NOMO-1 treated with DMSO at 0.1 percent for 48 hours (cell line): ENCODE results near the gene PTTG1IP2.

Experiments used
- DNase-seq: peaks from one replicate; lab custom pipeline; 2025; ENCODE audit not compliant: unreplicated experiment; lab: John Stamatoyannopoulos, UW

PTTG1IP2 gene

DNA sequence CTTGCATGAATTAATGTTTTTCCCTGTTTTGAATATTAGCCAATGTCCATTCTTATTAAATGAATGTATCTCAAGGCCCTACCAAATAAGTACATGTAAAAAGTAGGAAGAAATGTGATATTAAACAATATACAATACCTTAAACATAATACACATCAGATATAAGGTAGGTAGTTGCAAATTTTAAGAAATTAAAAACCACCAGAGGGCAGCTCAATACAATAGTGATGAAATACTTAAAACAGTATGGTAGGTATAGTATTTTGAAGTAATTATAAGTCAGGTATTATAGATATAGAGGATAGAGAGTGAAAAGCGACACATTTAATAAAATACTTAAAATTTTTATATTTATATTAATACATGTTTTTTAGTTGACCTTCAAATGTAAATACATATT is 83.1 kb downstream of the PTTG1IP2 start:
- peak; percentile 39 for DNase-seq

DNA sequence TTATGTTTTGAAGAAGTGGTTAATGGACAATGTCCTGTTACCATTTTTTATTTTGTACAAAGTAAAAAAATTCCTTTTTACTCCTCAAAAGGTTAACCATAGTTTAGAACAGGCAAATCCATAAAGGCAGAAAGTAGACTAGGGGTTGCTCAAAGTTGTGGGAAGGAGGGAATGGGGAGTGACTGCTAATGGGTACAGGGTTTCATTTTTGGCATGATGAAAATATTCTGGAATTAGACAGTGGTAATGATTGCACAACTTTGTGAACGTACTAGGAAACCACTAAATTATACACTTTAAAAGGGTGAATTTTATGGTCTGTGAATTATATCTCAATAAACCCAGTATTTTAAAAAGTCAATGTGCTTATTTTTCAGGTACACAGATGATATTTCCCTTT is 91.3 kb downstream of the PTTG1IP2 start:
- peak; percentile 66 for DNase-seq
